ENCODE measurements around the gene RGS6. TPM values are rescaled to one million over a fixed set of nuclear protein-coding genes. Genes with fewer than 3 reads are reported as not detected.

RGS6 gene
- total and polyA plus RNA-seq, 9 donors: 3.7 to 9.3 (median 6.2) TPM

- whole genome bisulfite sequencing (ENCODE audit: insufficient coverage): 33% methylated on average over 6 of the region's 17 CpGs
- no peaks in the 10 kb centered on the region for H3K9me3 ChIP-seq (replicated peaks; ENCODE audit: control insufficient read depth, low read depth, low read length)
- DNase-seq: peak; percentile 77
- H3K36me3 ChIP-seq (ENCODE audit: control insufficient read depth, insufficient read depth, low read length): no peaks in the 10 kb centered on the region
- H3K27ac ChIP-seq (ENCODE audit: low read length): no peak overlapping the region
- H3K4me3 ChIP-seq (ENCODE audit: low read length): no peak overlapping the region
- no peaks in the 10 kb centered on the region for H3K4me1 ChIP-seq (ENCODE audit: control insufficient read depth, insufficient read depth, low read length)
- no peaks in the 10 kb centered on the region for H3K27me3 ChIP-seq (ENCODE audit: control insufficient read depth, insufficient read depth, low read length)
Measured at GRCh38 chr14:72420749-72421474, 488.7 kb downstream of the RGS6 start.

GRCh38 chr14:72423957-72424356 is 491.7 kb downstream of the RGS6 start:
- no peak overlapping the region for H3K4me3 ChIP-seq (ENCODE audit: low read length)
- no peaks in the 10 kb centered on the region for H3K36me3 ChIP-seq (ENCODE audit: control insufficient read depth, insufficient read depth, low read length)
- DNase-seq: no peak
- no peak overlapping the region for H3K27ac ChIP-seq (ENCODE audit: low read length)
- no CpG with 5 or more reads among the region's 1 CpG for WGBS (ENCODE audit: insufficient coverage)
- no peaks in the 10 kb centered on the region for H3K4me1 ChIP-seq (ENCODE audit: control insufficient read depth, insufficient read depth, low read length)
- no peaks in the 10 kb centered on the region for H3K27me3 ChIP-seq (ENCODE audit: control insufficient read depth, insufficient read depth, low read length)
- H3K9me3 ChIP-seq (replicated peaks; ENCODE audit: control insufficient read depth, low read depth, low read length): peaks cover 11% of the 10 kb centered on the region

GRCh38 chr14:72430457-72430856 is 498.2 kb downstream of the RGS6 start:
- 33% methylated on average over 1 of the region's 1 CpG for WGBS (ENCODE audit: insufficient coverage)
- DNase-seq: no peak
- Histone ChIP-seq H3K4me1 (ENCODE audit: control insufficient read depth, insufficient read depth, low read length) (no peaks in the 10 kb centered on the region), H3K27me3 (ENCODE audit: control insufficient read depth, insufficient read depth, low read length) (no peaks in the 10 kb centered on the region), H3K4me3 (ENCODE audit: low read length) (no peak overlapping the region), H3K27ac (ENCODE audit: low read length) (no peak overlapping the region), H3K36me3 (ENCODE audit: control insufficient read depth, insufficient read depth, low read length) (no peaks in the 10 kb centered on the region), H3K9me3 (replicated peaks; ENCODE audit: control insufficient read depth, low read depth, low read length) (peaks cover 11% of the 10 kb centered on the region)

DNA sequence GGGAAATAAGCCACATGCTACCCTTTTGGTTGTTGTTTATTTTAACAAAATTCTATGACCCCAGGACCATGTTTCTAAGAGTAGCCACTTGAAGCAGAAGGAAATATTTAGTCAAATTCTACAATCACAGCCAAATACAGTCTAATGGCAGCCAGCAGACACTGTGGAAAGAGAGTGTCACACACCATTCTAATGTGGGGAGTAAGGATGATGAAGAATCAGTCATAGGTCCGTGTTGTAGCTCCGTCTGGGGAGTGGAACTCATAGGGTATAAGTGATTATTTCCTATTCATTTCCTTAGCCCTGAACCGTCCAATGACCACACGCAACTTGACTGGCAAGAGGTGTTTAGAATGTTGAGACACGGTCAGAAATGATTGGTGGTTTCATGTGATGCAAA is 500.5 kb downstream of the RGS6 start:
- no peak for DNase-seq
- no CpG with 5 or more reads among the region's 5 CpGs for WGBS (ENCODE audit: insufficient coverage)
- H3K4me3 ChIP-seq (ENCODE audit: low read length): no peak overlapping the region
- peaks cover 3% of the 10 kb centered on the region for H3K9me3 ChIP-seq (replicated peaks; ENCODE audit: control insufficient read depth, low read depth, low read length)
- no peak overlapping the region for H3K27ac ChIP-seq (ENCODE audit: low read length)
- H3K36me3 ChIP-seq (ENCODE audit: control insufficient read depth, insufficient read depth, low read length): no peaks in the 10 kb centered on the region
- no peaks in the 10 kb centered on the region for H3K27me3 ChIP-seq (ENCODE audit: control insufficient read depth, insufficient read depth, low read length)
- H3K4me1 ChIP-seq (ENCODE audit: control insufficient read depth, insufficient read depth, low read length): no peaks in the 10 kb centered on the region

DNA sequence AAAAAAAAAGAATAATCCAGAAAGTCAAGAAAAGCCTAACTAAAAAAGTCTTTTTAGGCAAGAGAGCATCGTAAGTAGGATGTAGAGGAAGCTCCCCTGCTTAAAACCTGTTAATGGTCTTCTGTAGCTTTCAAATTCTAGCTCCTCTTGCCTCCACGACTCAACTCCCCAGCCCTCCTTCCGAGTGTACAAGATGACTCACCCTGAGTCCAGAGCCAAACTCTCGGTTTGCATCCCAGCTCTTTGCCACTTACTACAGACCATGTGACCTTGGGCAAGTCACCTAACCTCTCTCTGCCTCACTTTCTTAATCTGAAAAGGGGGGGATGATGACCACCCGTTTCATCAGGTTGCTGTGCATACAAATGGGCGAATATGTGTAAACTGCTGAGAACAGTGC is 501.3 kb downstream of the RGS6 start:
- no peaks in the 10 kb centered on the region for H3K4me1 ChIP-seq (ENCODE audit: control insufficient read depth, insufficient read depth, low read length)
- no peaks in the 10 kb centered on the region for H3K9me3 ChIP-seq (replicated peaks; ENCODE audit: control insufficient read depth, low read depth, low read length)
- H3K27me3 ChIP-seq (ENCODE audit: control insufficient read depth, insufficient read depth, low read length): no peaks in the 10 kb centered on the region
- WGBS (ENCODE audit: insufficient coverage): 75% methylated on average over 3 of the region's 6 CpGs
- no peak for DNase-seq
- H3K4me3 ChIP-seq (ENCODE audit: low read length): no peak overlapping the region
- H3K27ac ChIP-seq (ENCODE audit: low read length): no peak overlapping the region
- no peaks in the 10 kb centered on the region for H3K36me3 ChIP-seq (ENCODE audit: control insufficient read depth, insufficient read depth, low read length)

DNA sequence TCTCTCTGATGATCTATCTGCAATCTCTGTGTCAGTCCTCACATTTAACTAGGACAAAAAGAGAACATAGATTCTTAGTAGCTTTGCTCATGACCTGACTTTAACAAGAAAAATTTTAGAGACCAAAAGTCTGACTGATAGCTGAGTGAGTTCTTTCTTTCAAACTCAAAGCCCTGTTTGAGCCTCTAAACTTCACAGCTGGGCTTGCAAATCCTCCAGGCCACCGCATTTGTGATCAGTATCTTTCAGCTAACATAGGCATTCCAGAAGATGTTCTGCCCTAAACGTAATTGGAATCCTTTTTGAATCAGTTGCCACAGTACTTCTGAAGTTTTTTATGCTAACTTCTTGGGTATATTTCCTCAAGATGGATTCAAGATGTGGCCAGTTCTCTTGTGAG is 502.6 kb downstream of the RGS6 start:
- Histone ChIP-seq H3K9me3 (replicated peaks; ENCODE audit: control insufficient read depth, low read depth, low read length) (no peaks in the 10 kb centered on the region), H3K27ac (ENCODE audit: low read length) (no peak overlapping the region), H3K4me3 (ENCODE audit: low read length) (no peak overlapping the region), H3K36me3 (ENCODE audit: control insufficient read depth, insufficient read depth, low read length) (no peaks in the 10 kb centered on the region), H3K4me1 (ENCODE audit: control insufficient read depth, insufficient read depth, low read length) (no peaks in the 10 kb centered on the region), H3K27me3 (ENCODE audit: control insufficient read depth, insufficient read depth, low read length) (no peaks in the 10 kb centered on the region)
- no CpG with 5 or more reads among the region's 2 CpGs for WGBS (ENCODE audit: insufficient coverage)
- DNase-seq: no peak

- no peaks in the 10 kb centered on the region for H3K9me3 ChIP-seq (replicated peaks; ENCODE audit: control insufficient read depth, low read depth, low read length)
- no peaks in the 10 kb centered on the region for H3K4me1 ChIP-seq (ENCODE audit: control insufficient read depth, insufficient read depth, low read length)
- H3K4me3 ChIP-seq (ENCODE audit: low read length): no peak overlapping the region
- DNase-seq: no peak
- WGBS (ENCODE audit: insufficient coverage): 58% methylated on average over 2 of the region's 4 CpGs
- no peaks in the 10 kb centered on the region for H3K36me3 ChIP-seq (ENCODE audit: control insufficient read depth, insufficient read depth, low read length)
- H3K27ac ChIP-seq (ENCODE audit: low read length): no peak overlapping the region
- no peaks in the 10 kb centered on the region for H3K27me3 ChIP-seq (ENCODE audit: control insufficient read depth, insufficient read depth, low read length)
Measured at GRCh38 chr14:72439707-72440106, 507.5 kb downstream of the RGS6 start.

- WGBS (ENCODE audit: insufficient coverage): 83% methylated on average over 2 of the region's 2 CpGs
- H3K4me1 ChIP-seq (ENCODE audit: control insufficient read depth, insufficient read depth, low read length): no peaks in the 10 kb centered on the region
- DNase-seq: no peak
Measured at GRCh38 chr14:72443256-72443655, 511.0 kb downstream of the RGS6 start.

DNA sequence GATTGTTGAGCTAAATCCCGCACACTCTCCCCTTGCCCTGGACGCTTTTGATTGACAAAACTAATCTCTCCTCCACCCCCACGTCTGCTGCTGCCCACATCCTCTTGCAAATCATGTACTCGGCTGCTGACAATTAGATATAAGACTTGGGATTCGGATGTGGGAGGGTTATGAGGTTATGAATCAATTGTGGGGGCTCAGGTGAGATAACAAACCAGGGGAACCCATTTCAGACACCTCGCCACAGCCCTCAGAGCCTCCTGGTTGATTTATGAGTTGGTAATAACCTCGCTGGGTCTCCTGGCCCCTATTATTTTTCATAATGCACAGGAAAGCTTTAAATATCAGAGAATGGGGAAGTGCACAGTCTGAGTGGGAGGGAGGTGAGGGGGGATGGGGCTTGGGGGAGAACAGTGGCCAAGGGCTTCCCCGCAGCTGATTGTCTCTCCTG is 511.8 kb downstream of the RGS6 start:
- Histone ChIP-seq H3K4me3 (ENCODE audit: low read length) (no peak overlapping the region), H3K4me1 (ENCODE audit: control insufficient read depth, insufficient read depth, low read length) (no peaks in the 10 kb centered on the region), H3K9me3 (replicated peaks; ENCODE audit: control insufficient read depth, low read depth, low read length) (no peaks in the 10 kb centered on the region), H3K27ac (ENCODE audit: low read length) (no peak overlapping the region), H3K27me3 (ENCODE audit: control insufficient read depth, insufficient read depth, low read length) (no peaks in the 10 kb centered on the region), H3K36me3 (ENCODE audit: control insufficient read depth, insufficient read depth, low read length) (no peaks in the 10 kb centered on the region)
- no peak for DNase-seq
- WGBS (ENCODE audit: insufficient coverage): 31% methylated on average over 2 of the region's 8 CpGs

More at GRCh38 chr14:72443256-72443655, 511.0 kb downstream of the RGS6 start:
- H3K9me3 ChIP-seq (replicated peaks; ENCODE audit: control insufficient read depth, low read depth, low read length): no peaks in the 10 kb centered on the region
- H3K27me3 ChIP-seq (ENCODE audit: control insufficient read depth, insufficient read depth, low read length): no peaks in the 10 kb centered on the region
- no peak overlapping the region for H3K4me3 ChIP-seq (ENCODE audit: low read length)
- no peaks in the 10 kb centered on the region for H3K36me3 ChIP-seq (ENCODE audit: control insufficient read depth, insufficient read depth, low read length)
- H3K27ac ChIP-seq (ENCODE audit: low read length): no peak overlapping the region

GRCh38 chr14:72444701-72445100 is 512.5 kb downstream of the RGS6 start:
- no peaks in the 10 kb centered on the region for H3K36me3 ChIP-seq (ENCODE audit: control insufficient read depth, insufficient read depth, low read length)
- H3K4me3 ChIP-seq (ENCODE audit: low read length): no peak overlapping the region
- no peak for DNase-seq
- H3K4me1 ChIP-seq (ENCODE audit: control insufficient read depth, insufficient read depth, low read length): no peaks in the 10 kb centered on the region
- WGBS (ENCODE audit: insufficient coverage): 45% methylated on average over 4 of the region's 6 CpGs
- H3K27ac ChIP-seq (ENCODE audit: low read length): no peak overlapping the region
- H3K27me3 ChIP-seq (ENCODE audit: control insufficient read depth, insufficient read depth, low read length): no peaks in the 10 kb centered on the region
- no peaks in the 10 kb centered on the region for H3K9me3 ChIP-seq (replicated peaks; ENCODE audit: control insufficient read depth, low read depth, low read length)

GRCh38 chr14:72448212-72448611 is 516.0 kb downstream of the RGS6 start:
- WGBS (ENCODE audit: insufficient coverage): no CpG with 5 or more reads among the region's 2 CpGs
- Histone ChIP-seq H3K9me3 (replicated peaks; ENCODE audit: control insufficient read depth, low read depth, low read length) (no peaks in the 10 kb centered on the region), H3K36me3 (ENCODE audit: control insufficient read depth, insufficient read depth, low read length) (no peaks in the 10 kb centered on the region), H3K4me1 (ENCODE audit: control insufficient read depth, insufficient read depth, low read length) (peaks cover 18% of the 10 kb centered on the region), H3K27ac (ENCODE audit: low read length) (no peak overlapping the region), H3K27me3 (ENCODE audit: control insufficient read depth, insufficient read depth, low read length) (no peaks in the 10 kb centered on the region), H3K4me3 (ENCODE audit: low read length) (no peak overlapping the region)
- DNase-seq: no peak
